CD8-positive, alpha-beta memory T cell (primary cell): ENCODE data around the gene ZNF180. TPM values are rescaled to one million over a fixed set of nuclear protein-coding genes. Genes with fewer than 3 reads are reported as not detected.

Experiments
- CTCF ChIA-PET: fragments of 350-600 bp; sonication (Branson Sonifier 250); formaldehyde crosslinking; loops from one replicate; lab custom pipeline; 2021; ENCODE audit warnings: antibody characterized with exemption; lab: Charles Lee
- POLR2A ChIA-PET: fragments of 350-600 bp; sonication (Branson Sonifier 250); formaldehyde crosslinking; loops from one replicate; lab custom pipeline; 2021; ENCODE audit warnings: antibody characterized with exemption; lab: Charles Lee
- DNase-seq, 5 donors: peaks; one replicate each; pipeline versions ENCODE4 v3.0.0 to v3.0.0-alpha.2; 2020 to 2022; ENCODE audit warnings: mixed read lengths in 1 of 5
- H3K27ac ChIP-seq: one replicate; pipeline ENCODE4 v1.7.0; 2013; ENCODE audit warnings: low read depth, mild to moderate bottlenecking, low read length, moderate library complexity
- H3K27me3 ChIP-seq: 2 replicates; pipeline ENCODE4 v1.7.0; 2013; ENCODE audit warnings: low read length, mild to moderate bottlenecking; ENCODE audit not compliant: insufficient read depth, poor library complexity, severe bottlenecking
- H3K36me3 ChIP-seq: 2 replicates; pipeline ENCODE4 v1.7.0; 2013; ENCODE audit warnings: mild to moderate bottlenecking, low read length, moderate library complexity; ENCODE audit not compliant: insufficient read depth
- H3K4me1 ChIP-seq: 2 replicates; pipeline ENCODE4 v1.7.0; 2013; ENCODE audit warnings: mild to moderate bottlenecking, low read length, moderate library complexity; ENCODE audit not compliant: insufficient read depth
- H3K4me3 ChIP-seq: 2 replicates; pipeline ENCODE4 v1.7.0; 2013; ENCODE audit warnings: mild to moderate bottlenecking, low read length
- H3K9me3 ChIP-seq: 2 replicates; pipeline ENCODE4 v1.7.0; 2013; ENCODE audit warnings: mild to moderate bottlenecking, low read length
- H3K27ac Mint-ChIP-seq, 8 donors: one replicate each; pipeline ENCODE4 v1.8.0; 2020 to 2021; ENCODE audit warnings: mixed read lengths in 8 of 8, mild to moderate bottlenecking in 6 of 8, inconsistent platforms in 3 of 8, moderate library complexity in 3 of 8
- H3K27me3 Mint-ChIP-seq, 2 donors: one replicate each; pipeline ENCODE4 v1.8.0; 2020 to 2021; ENCODE audit warnings: mixed read lengths in 2 of 2, mild to moderate bottlenecking in 1 of 2, moderate library complexity in 1 of 2
- H3K36me3 Mint-ChIP-seq, 3 donors: one replicate each; pipeline ENCODE4 v1.8.0; 2020 to 2021; ENCODE audit warnings: mixed read lengths in 3 of 3, inconsistent platforms in 1 of 3, mild to moderate bottlenecking in 1 of 3
- H3K4me1 Mint-ChIP-seq, 3 donors: one replicate each; pipeline ENCODE4 v1.8.0; 2020 to 2021; ENCODE audit warnings: mixed read lengths in 3 of 3, inconsistent platforms in 1 of 3, mild to moderate bottlenecking in 1 of 3
- H3K4me3 Mint-ChIP-seq, 7 donors: one replicate each; pipeline ENCODE4 v1.8.0; 2020 to 2021; ENCODE audit warnings: mixed read lengths in 7 of 7, mild to moderate bottlenecking in 6 of 7, moderate library complexity in 4 of 7, inconsistent platforms in 2 of 7
- H3K9me3 Mint-ChIP-seq, 5 donors: one replicate each; pipeline ENCODE4 v1.8.0; 2020 to 2022; ENCODE audit warnings: mixed read lengths in 5 of 5, mild to moderate bottlenecking in 3 of 5, moderate library complexity in 2 of 5, inconsistent platforms in 1 of 5
- polyA plus RNA-seq: library from polyadenylated mRNA; unstranded; fragments of 300-500 nt; fragmentation: Illumina TruSeq; gene quantifications from one replicate; pipeline ENCODE4 v1.2.3, GENCODE V29; 2021
- total RNA-seq, 2 experiments: library from RNA; stranded (reverse); gene quantifications; one replicate each; pipeline ENCODE4 v1.2.3, GENCODE V29; 2021

The ZNF180 gene
- total and polyA plus RNA-seq, 3 experiments from 2014 or later, result 8.4 to 9.1 (median 8.6) TPM

GRCh38 chr19:44515907-44516306 is 15.6 kb upstream of the ZNF180 start:
- CTCF ChIA-PET, result no interaction called here
- Mint-ChIP-seq H3K4me3 (no peak overlapping the region), H3K27me3 (peaks cover 9 to 10% of the 10 kb centered on the region in 2 donors), H3K27ac (no peak overlapping the region), H3K9me3 (peaks cover 12 to 41% (median 22%) of the 10 kb centered on the region in 5 donors), H3K4me1 (no peaks in the 10 kb centered on the region), H3K36me3 (peaks cover 0 to 6% (median 0%) of the 10 kb centered on the region in 3 donors)
- Histone ChIP-seq H3K9me3 (no peaks in the 10 kb centered on the region), H3K4me1 (no peaks in the 10 kb centered on the region), H3K36me3 (no peaks in the 10 kb centered on the region), H3K4me3 (no peak overlapping the region), H3K27ac (no peak overlapping the region), H3K27me3 (no peaks in the 10 kb centered on the region)
- no peak for DNase-seq
- POLR2A ChIA-PET, result no interaction called here

- Histone ChIP-seq H3K27ac (no peak overlapping the region), H3K4me3 (no peak overlapping the region), H3K4me1 (no peaks in the 10 kb centered on the region), H3K36me3 (no peaks in the 10 kb centered on the region), H3K27me3 (no peaks in the 10 kb centered on the region), H3K9me3 (no peaks in the 10 kb centered on the region)
- Mint-ChIP-seq H3K4me1 (no peaks in the 10 kb centered on the region), H3K27me3 (peaks cover 13 to 15% of the 10 kb centered on the region in 2 donors), H3K36me3 (peaks cover 0 to 6% (median 0%) of the 10 kb centered on the region in 3 donors), H3K4me3 (no peak overlapping the region), H3K27ac (peak overlapping the region in 1 of 8 donors; percentile 44), H3K9me3 (peaks cover 12 to 47% (median 27%) of the 10 kb centered on the region in 5 donors)
- DNase-seq, result no peak
- CTCF ChIA-PET, result no interaction called here
- POLR2A ChIA-PET, result no interaction called here
These were observed 14.7 kb upstream of the ZNF180 start for GRCh38 chr19:44515031-44515430.

GRCh38 chr19:44512326-44513298 is 12.3 kb upstream of the ZNF180 start:
- H3K36me3 ChIP-seq, result no peaks in the 10 kb centered on the region
- Mint-ChIP-seq H3K27ac (no peak overlapping the region), H3K4me3 (no peak overlapping the region), H3K36me3 (peaks cover 0 to 18% (median 0%) of the 10 kb centered on the region in 3 donors), H3K4me1 (no peaks in the 10 kb centered on the region), H3K9me3 (peaks cover 24 to 68% (median 47%) of the 10 kb centered on the region in 5 donors), H3K27me3 (peaks cover 25 to 36% of the 10 kb centered on the region in 2 donors)
- ChIA-PET CTCF (no interaction called here), POLR2A (no interaction called here)
- DNase-seq, result no peak
- H3K4me3 ChIP-seq, result no peak overlapping the region
- no peaks in the 10 kb centered on the region for H3K27me3 ChIP-seq
- no peak overlapping the region for H3K27ac ChIP-seq
- no peaks in the 10 kb centered on the region for H3K4me1 ChIP-seq
- H3K9me3 ChIP-seq, result no peaks in the 10 kb centered on the region

DNA sequence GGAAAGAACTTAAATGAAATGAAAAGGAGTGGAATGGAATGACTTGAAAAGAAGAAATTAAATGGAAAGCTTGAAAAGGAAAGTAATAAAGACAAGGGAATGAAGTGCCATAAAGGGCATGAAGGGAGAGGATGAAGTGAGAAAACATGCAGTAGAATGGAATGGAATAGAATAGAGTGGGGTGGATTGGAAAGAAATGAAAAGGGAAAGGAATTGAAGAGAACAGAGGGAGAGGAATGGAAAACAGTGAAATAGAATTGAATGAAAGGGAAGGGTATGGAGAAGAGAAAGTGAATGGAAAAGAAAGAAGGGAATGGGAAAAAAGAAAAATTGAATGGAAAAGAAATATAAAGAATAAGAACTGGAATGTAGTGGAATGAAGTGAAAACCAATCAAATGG is 9.2 kb upstream of the ZNF180 start:
- no peaks in the 10 kb centered on the region for H3K27me3 ChIP-seq
- H3K9me3 Mint-ChIP-seq, result peaks cover 28 to 59% (median 53%) of the 10 kb centered on the region in 5 donors
- H3K27ac ChIP-seq, result no peak overlapping the region
- no peak overlapping the region for H3K27ac Mint-ChIP-seq
- no peaks in the 10 kb centered on the region for H3K36me3 ChIP-seq
- no peaks in the 10 kb centered on the region for H3K9me3 ChIP-seq
- peaks cover 42 to 60% of the 10 kb centered on the region in 2 donors for H3K27me3 Mint-ChIP-seq
- no peaks in the 10 kb centered on the region for H3K4me1 ChIP-seq
- CTCF ChIA-PET, result no interaction called here
- POLR2A ChIA-PET, result no interaction called here
- no peak overlapping the region for H3K4me3 Mint-ChIP-seq
- H3K36me3 Mint-ChIP-seq, result peaks cover 0 to 31% (median 2%) of the 10 kb centered on the region in 3 donors
- H3K4me3 ChIP-seq, result no peak overlapping the region
- H3K4me1 Mint-ChIP-seq, result no peaks in the 10 kb centered on the region
- DNase-seq, result no peak

- peaks cover 21 to 67% (median 61%) of the 10 kb centered on the region in 3 donors for H3K36me3 Mint-ChIP-seq
- H3K9me3 Mint-ChIP-seq, result peaks cover 43 to 74% (median 58%) of the 10 kb centered on the region in 5 donors
- H3K27me3 Mint-ChIP-seq, result peaks cover 2 to 15% of the 10 kb centered on the region in 2 donors
- ChIA-PET POLR2A (interaction anchor here (0.9 to 1.4 kb wide), 2 partner anchors 292 to 564 kb away, joined by 3 read pairs; partner anchors contain the start of gene ZNF45), CTCF (no interaction called here)
- DNase-seq, result no peak
- Histone ChIP-seq H3K36me3 (peaks cover 23% of the 10 kb centered on the region), H3K4me1 (peaks cover 19% of the 10 kb centered on the region), H3K27ac (peak overlapping the region; percentile 74), H3K4me3 (peak overlapping the region; percentile 95), H3K27me3 (no peaks in the 10 kb centered on the region), H3K9me3 (peaks cover 41% of the 10 kb centered on the region)
- H3K27ac Mint-ChIP-seq, result peak overlapping the region; percentile 73 to 96 (median 90)
- peaks cover 45 to 52% (median 51%) of the 10 kb centered on the region in 3 donors for H3K4me1 Mint-ChIP-seq
- peak overlapping the region; percentile 92 to 98 (median 95) for H3K4me3 Mint-ChIP-seq
These were observed 763 bp downstream of the ZNF180 start for GRCh38 chr19:44499559-44499958.

GRCh38 chr19:44498988-44499387 is 1.3 kb downstream of the ZNF180 start:
- peaks cover 47% of the 10 kb centered on the region for H3K9me3 ChIP-seq
- H3K9me3 Mint-ChIP-seq, result peaks cover 42 to 74% (median 59%) of the 10 kb centered on the region in 5 donors
- CTCF ChIA-PET, result no interaction called here

GRCh38 chr19:44496711-44497110 is 3.6 kb downstream of the ZNF180 start:
- H3K4me1 Mint-ChIP-seq, result peaks cover 46 to 59% (median 47%) of the 10 kb centered on the region in 3 donors
- peaks cover 46 to 90% (median 76%) of the 10 kb centered on the region in 3 donors for H3K36me3 Mint-ChIP-seq
- peaks cover 49 to 84% (median 74%) of the 10 kb centered on the region in 5 donors for H3K9me3 Mint-ChIP-seq
- Histone ChIP-seq H3K27ac (no peak overlapping the region), H3K36me3 (peaks cover 39% of the 10 kb centered on the region), H3K4me3 (no peak overlapping the region), H3K27me3 (no peaks in the 10 kb centered on the region), H3K4me1 (peaks cover 19% of the 10 kb centered on the region), H3K9me3 (peaks cover 70% of the 10 kb centered on the region)
- DNase-seq, result no peak
- ChIA-PET POLR2A (no interaction called here), CTCF (no interaction called here)
- peaks cover 0 to 1% of the 10 kb centered on the region in 2 donors for H3K27me3 Mint-ChIP-seq
- no peak overlapping the region for H3K27ac Mint-ChIP-seq
- H3K4me3 Mint-ChIP-seq, result peak overlapping the region in 1 of 7 donors; percentile 44

More at GRCh38 chr19:44498988-44499387, 1.3 kb downstream of the ZNF180 start:
- Histone ChIP-seq H3K4me1 (peaks cover 19% of the 10 kb centered on the region), H3K27me3 (no peaks in the 10 kb centered on the region), H3K4me3 (peak overlapping the region; percentile 95), H3K27ac (no peak overlapping the region), H3K36me3 (peaks cover 28% of the 10 kb centered on the region)
- Mint-ChIP-seq H3K27ac (no peak overlapping the region), H3K4me1 (peaks cover 45 to 52% (median 51%) of the 10 kb centered on the region in 3 donors), H3K36me3 (peaks cover 24 to 71% (median 67%) of the 10 kb centered on the region in 3 donors), H3K27me3 (peaks cover 0 to 10% of the 10 kb centered on the region in 2 donors), H3K4me3 (peak overlapping the region; percentile 63 to 96 (median 94))
- no peak for DNase-seq
- POLR2A ChIA-PET, result no interaction called here
